Vagina (tissue), 2 donors: ENCODE results near the gene PTPRF.

Experiments used
- CTCF ChIP-seq, 3 experiments: fragments of 450-650 bp in 2 of 3; fragments of 200-600 bp in 1 of 3; sonication (generic) in 1 of 3; IDR thresholded peaks; one replicate each; pipeline ENCODE4 v1.5.1; 2017 to 2019; ENCODE audit warnings: antibody characterized with exemption in 3 of 3, mild to moderate bottlenecking in 2 of 3, moderate library complexity in 2 of 3
- POLR2A ChIP-seq, 2 donors: fragments of 450-650 bp; IDR thresholded peaks; one replicate each; pipeline ENCODE4 v1.6.1; 2017; ENCODE audit warnings: antibody characterized with exemption in 2 of 2, mild to moderate bottlenecking in 2 of 2, moderate library complexity in 2 of 2
- POLR2AphosphoS5 ChIP-seq, 2 donors: sonication (generic); formaldehyde crosslinking; IDR thresholded peaks; one replicate each; pipeline ENCODE4 v1.9.0; 2017; ENCODE audit warnings: antibody characterized with exemption in 2 of 2, mild to moderate bottlenecking in 2 of 2, low read depth in 1 of 2; ENCODE audit not compliant: insufficient read depth in 1 of 2

DNA sequence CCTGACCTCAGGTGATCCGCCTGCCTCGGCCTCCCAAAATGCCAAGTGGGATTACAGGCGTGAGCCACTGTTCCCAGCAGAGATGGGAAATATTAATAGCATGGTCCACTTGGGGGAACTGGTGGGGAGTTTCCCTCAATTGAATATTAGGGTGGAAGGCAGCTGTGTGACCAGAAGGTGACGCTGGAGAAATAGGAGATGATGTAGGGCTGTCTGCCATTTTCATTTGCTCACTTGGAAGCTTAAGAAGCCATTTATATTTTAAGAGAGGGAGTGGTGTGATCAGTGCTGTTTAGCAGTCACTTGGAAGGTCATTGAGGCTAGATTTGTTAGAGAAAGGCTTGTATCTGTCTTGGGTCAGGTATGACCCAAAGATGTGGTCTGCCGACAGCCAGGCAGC, 139.2 kb downstream of the PTPRF start:
- TF ChIP-seq CTCF (IDR thresholded peaks at IDR 0.05) (no peak), POLR2AphosphoS5 (IDR thresholded peaks at IDR 0.05; ENCODE audit: insufficient read depth in 1 of 2, low read depth in 1 of 2) (no peak), POLR2A (IDR thresholded peaks at IDR 0.05) (no peak)
